Measurements from ENCODE around the gene COL27A1.

COL27A1 gene

DNA sequence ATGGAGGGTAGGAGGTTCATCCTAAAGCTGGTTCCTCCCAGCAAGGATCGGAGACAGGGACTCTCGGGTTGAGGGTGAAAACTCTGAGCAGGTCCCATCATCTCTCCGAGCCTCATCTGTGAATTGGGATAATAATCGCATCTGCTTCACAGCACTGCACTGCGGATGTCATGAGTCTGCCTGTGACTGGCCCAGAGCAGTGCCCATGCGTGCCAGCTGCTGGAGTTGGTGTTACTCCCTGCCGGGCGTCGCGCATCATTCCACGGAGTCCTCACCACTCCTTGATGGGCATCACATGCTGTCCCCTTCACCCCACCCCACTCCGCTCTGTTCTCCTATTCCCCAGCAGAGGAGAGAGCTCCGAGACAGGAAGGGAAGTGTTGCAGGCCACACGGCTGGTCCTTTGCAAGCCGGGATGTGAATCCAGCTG, 132.4 kb downstream of the COL27A1 start:
- TF ChIP-seq Cebpa-rat (IDR thresholded peaks at IDR 0.05), result no peak
- H3K4me2 ChIP-seq, result no peak overlapping the region
- H3K27ac ChIP-seq, result 0 out of 22 replicates have a peak overlapping the region, but pooled peaks of 1 of the 11 experiments have one; percentile 12
- H3K9me3 ChIP-seq (replicated peaks in 1 of 11), result no peaks in the 10 kb centered on the region; a peak in 1 of 22 replicates
- peaks cover 0 to 18% (median 0%) of the 10 kb centered on the region in 11 experiments; a peak in 3 of 22 replicates for H4K20me1 ChIP-seq
- H3K4me3 ChIP-seq, result no peak overlapping the region
- peaks cover 0 to 26% (median 11%) of the 10 kb centered on the region in 10 experiments; a peak in 15 of 20 replicates for H3K4me1 ChIP-seq
- no peak overlapping the region for H3K9ac ChIP-seq
- H3K36me3 ChIP-seq, result peaks cover 11 to 84% (median 63%) of the 10 kb centered on the region in 11 experiments
- no peaks in the 10 kb centered on the region for H3K27me3 ChIP-seq

DNA sequence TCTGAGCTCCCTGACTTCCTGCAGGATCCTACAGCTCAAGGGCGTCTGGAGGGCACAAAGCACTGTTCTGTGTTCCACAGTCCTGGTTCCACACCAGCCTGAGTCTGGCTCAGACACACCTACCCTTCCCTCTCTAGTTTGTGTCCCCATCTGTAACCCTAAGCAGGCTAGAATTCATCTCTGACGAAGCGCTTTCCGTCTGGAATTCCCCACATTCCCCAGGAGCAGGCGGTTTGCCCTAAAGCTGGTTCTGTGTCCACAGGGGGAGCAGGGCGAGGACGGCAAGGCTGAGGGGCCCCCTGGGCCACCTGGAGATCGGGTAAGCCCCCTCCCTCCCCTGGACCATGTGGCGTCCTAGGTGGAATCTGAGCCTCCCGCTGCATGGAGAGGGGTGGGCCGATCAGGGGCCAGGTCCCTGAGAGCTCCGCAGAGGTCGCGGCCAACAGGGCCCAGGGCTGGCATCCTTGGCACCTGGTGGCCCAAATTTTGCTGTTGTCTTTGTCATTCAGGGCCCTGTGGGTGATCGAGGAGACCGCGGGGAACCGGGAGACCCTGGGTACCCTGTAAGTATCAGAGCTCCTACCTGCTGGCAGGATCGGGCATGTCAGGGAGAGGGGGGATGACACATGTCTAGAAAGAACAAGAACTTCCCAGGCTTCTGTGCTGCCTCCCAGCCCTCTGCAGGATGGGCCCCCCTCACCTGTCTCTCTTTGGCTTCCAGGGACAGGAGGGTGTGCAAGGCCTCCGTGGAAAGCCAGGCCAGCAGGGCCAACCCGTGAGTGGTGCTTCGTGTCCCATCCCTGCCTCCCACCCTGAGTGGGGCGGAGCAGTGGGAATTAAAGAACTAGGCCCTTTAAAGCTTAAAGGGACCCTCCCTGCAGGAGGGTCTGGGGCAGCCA, 133.1 kb downstream of the COL27A1 start:
- Histone ChIP-seq H3K4me2 (no peak overlapping the region), H3K4me3 (no peak overlapping the region), H3K27ac (no peak overlapping the region), H4K20me1 (peaks cover 0 to 18% (median 0%) of the 10 kb centered on the region in 11 experiments; a peak in 3 of 22 replicates), H3K9me3 (replicated peaks in 1 of 11) (peaks cover 0 to 6% (median 2%) of the 10 kb centered on the region in 11 experiments; a peak in 14 of 22 replicates), H3K36me3 (peaks cover 18 to 84% (median 64%) of the 10 kb centered on the region in 11 experiments), H3K27me3 (no peaks in the 10 kb centered on the region), H3K4me1 (peaks cover 0 to 22% (median 7%) of the 10 kb centered on the region in 10 experiments; a peak in 11 of 20 replicates), H3K9ac (no peak overlapping the region)
- no peak for TF ChIP-seq Cebpa-rat (IDR thresholded peaks at IDR 0.05)

DNA sequence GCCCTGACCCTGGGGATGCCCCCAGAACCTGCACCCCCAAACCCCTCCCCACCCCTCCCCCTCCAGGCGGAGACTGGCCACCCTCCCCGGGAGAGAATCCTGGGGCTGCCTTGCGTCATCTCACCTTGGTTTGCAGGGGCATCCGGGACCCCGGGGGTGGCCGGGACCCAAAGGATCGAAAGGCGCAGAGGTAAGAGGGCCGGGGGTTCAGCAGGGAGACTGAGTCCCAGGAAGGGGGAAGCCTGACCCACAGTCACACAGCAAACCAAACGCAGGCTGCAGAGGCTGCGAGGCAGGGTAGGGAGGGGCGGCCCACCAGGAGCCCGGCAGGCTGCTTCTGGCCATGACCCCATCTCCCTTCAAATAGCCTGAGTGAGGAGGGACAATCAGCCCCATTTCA, 133.8 kb downstream of the COL27A1 start:
- Histone ChIP-seq H3K36me3 (peaks cover 24 to 84% (median 64%) of the 10 kb centered on the region in 11 experiments), H3K9ac (no peak overlapping the region; a peak in 1 of 22 replicates), H3K4me2 (no peak overlapping the region)

DNA sequence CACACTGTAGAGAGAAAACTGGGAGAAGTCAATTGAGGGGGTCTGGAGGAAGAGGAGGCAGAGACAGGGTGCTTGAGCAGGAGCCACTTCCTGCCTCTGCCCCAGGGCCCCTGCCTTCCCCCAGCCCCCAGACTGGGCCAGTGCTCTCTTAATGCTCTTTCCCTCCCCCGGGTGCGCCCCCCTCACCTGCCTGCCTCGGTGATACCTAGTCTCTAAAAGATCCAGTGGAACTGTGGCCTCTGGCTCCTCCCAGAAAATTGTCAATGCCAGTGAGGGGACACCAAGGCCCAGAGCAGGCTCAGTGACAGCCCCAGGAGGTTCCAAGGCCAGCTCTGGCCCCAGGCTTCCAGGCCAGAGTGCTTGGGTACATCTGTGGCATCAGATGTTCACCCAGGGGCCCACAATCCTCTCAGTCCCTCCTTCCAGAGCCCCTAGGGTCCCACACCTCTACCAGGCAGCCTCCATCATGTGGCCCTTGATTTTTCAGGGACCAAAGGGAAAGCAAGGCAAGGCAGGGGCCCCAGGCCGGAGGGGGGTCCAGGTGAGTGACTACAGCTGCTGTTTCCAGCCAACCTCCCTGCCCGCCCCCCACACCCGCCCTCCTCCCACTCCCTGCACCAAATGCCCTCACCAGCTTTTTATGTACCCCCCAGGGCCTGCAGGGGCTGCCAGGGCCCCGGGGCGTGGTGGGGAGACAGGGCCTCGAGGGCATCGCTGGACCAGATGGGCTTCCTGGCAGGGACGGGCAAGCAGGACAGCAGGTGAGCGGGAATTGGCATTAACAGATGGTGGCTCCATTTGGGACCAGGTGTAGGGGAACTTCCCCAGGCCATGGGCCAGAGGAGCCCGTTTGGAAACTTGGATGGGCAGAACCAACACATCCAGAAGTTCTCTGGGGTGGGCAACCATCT, 134.5 kb downstream of the COL27A1 start:
- no peak overlapping the region for H3K4me3 ChIP-seq
- no peak overlapping the region for H3K4me2 ChIP-seq
- peaks cover 31 to 84% (median 64%) of the 10 kb centered on the region in 11 experiments for H3K36me3 ChIP-seq
- H3K9me3 ChIP-seq (replicated peaks in 1 of 11), result peaks cover 13 to 20% (median 16%) of the 10 kb centered on the region in 11 experiments
- H3K27me3 ChIP-seq, result no peaks in the 10 kb centered on the region
- no peak for TF ChIP-seq Cebpa-rat (IDR thresholded peaks at IDR 0.05)
- peak overlapping the region in 2 of 11 experiments; percentile 6 to 23; a peak in 1 of 22 replicates for H3K27ac ChIP-seq
- H3K4me1 ChIP-seq, result peaks cover 0 to 16% (median 7%) of the 10 kb centered on the region in 10 experiments; a peak in 11 of 20 replicates
- H3K9ac ChIP-seq, result no peak overlapping the region; a peak in 4 of 22 replicates
- H4K20me1 ChIP-seq, result peaks cover 0 to 18% (median 0%) of the 10 kb centered on the region in 11 experiments; a peak in 3 of 22 replicates

More for the DNA sequence above, 133.8 kb downstream of the COL27A1 start:
- Histone ChIP-seq H3K27ac (no peak overlapping the region), H4K20me1 (peaks cover 0 to 18% (median 0%) of the 10 kb centered on the region in 11 experiments; a peak in 3 of 22 replicates), H3K4me1 (peaks cover 0 to 22% (median 7%) of the 10 kb centered on the region in 10 experiments; a peak in 11 of 20 replicates), H3K9me3 (replicated peaks in 1 of 11) (peaks cover 6 to 13% (median 9%) of the 10 kb centered on the region in 11 experiments), H3K27me3 (no peaks in the 10 kb centered on the region), H3K4me3 (no peak overlapping the region)
- no peak for TF ChIP-seq Cebpa-rat (IDR thresholded peaks at IDR 0.05)

DNA sequence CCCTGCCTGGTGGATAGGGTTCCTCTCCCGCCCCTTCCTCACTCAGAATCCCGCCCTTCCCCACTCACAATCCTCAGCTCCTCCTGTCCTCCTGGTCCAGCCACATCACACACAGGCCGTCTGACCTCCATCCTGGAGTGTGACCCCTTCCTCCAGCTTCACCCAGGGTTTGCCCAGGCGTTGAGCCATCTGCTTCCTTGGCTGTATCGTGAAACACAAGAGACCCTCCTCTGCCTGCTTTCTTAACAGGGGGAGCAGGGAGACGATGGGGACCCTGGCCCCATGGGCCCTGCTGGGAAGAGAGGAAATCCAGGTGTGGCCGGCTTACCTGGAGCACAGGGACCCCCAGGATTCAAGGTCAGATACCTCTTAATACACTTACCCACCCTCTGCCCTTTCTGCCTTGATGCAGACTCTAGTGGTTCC, 135.2 kb downstream of the COL27A1 start:
- H3K9ac ChIP-seq, result peak overlapping the region in 1 of 11 experiments; percentile 37; a peak in 3 of 22 replicates
- H3K27me3 ChIP-seq, result no peaks in the 10 kb centered on the region
- peaks cover 20 to 28% (median 23%) of the 10 kb centered on the region in 11 experiments for H3K9me3 ChIP-seq (replicated peaks in 1 of 11)
- H3K36me3 ChIP-seq, result peaks cover 38 to 84% (median 64%) of the 10 kb centered on the region in 11 experiments
- no peak overlapping the region for H3K4me3 ChIP-seq
- H4K20me1 ChIP-seq, result peaks cover 0 to 18% (median 0%) of the 10 kb centered on the region in 11 experiments; a peak in 3 of 22 replicates
- no peak overlapping the region for H3K4me2 ChIP-seq
- no peak for TF ChIP-seq Cebpa-rat (IDR thresholded peaks at IDR 0.05)
- H3K27ac ChIP-seq, result peak overlapping the region in 2 of 11 experiments; percentile 6 to 23; a peak in 1 of 22 replicates
- H3K4me1 ChIP-seq, result peaks cover 0 to 8% (median 4%) of the 10 kb centered on the region in 10 experiments; a peak in 11 of 20 replicates

DNA sequence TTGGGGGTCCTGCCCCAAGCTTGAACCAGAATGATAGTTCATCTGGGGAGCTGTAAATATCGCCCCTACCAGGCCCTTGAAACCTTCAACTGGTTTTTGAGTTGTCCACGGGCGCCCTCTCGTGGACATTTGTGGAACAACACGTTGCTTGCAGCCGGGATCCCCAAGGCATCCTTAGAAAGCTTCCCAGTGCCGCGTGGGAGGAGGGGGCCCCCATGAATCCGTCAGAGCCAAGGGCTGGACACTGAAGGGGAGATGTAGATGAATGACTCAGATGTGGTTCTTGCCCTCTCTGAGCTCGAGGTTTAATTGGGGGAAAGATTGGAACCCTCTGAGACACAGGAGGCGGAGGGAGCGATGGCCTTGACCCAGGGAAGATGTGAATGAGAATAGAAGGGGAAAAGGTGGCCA, 135.7 kb downstream of the COL27A1 start:
- H3K9me3 ChIP-seq (replicated peaks in 1 of 11), result peaks cover 25 to 33% (median 28%) of the 10 kb centered on the region in 11 experiments
- H3K4me2 ChIP-seq, result no peak overlapping the region
- H3K27me3 ChIP-seq, result no peaks in the 10 kb centered on the region
- H3K9ac ChIP-seq, result no peak overlapping the region; a peak in 1 of 22 replicates
- peaks cover 0 to 7% (median 1%) of the 10 kb centered on the region in 10 experiments; a peak in 8 of 20 replicates for H3K4me1 ChIP-seq
- H3K27ac ChIP-seq, result no peak overlapping the region
- no peak for TF ChIP-seq Cebpa-rat (IDR thresholded peaks at IDR 0.05)
- H3K4me3 ChIP-seq, result no peak overlapping the region
- peaks cover 0 to 18% (median 0%) of the 10 kb centered on the region in 11 experiments; a peak in 3 of 22 replicates for H4K20me1 ChIP-seq
- peaks cover 43 to 84% (median 67%) of the 10 kb centered on the region in 11 experiments for H3K36me3 ChIP-seq

DNA sequence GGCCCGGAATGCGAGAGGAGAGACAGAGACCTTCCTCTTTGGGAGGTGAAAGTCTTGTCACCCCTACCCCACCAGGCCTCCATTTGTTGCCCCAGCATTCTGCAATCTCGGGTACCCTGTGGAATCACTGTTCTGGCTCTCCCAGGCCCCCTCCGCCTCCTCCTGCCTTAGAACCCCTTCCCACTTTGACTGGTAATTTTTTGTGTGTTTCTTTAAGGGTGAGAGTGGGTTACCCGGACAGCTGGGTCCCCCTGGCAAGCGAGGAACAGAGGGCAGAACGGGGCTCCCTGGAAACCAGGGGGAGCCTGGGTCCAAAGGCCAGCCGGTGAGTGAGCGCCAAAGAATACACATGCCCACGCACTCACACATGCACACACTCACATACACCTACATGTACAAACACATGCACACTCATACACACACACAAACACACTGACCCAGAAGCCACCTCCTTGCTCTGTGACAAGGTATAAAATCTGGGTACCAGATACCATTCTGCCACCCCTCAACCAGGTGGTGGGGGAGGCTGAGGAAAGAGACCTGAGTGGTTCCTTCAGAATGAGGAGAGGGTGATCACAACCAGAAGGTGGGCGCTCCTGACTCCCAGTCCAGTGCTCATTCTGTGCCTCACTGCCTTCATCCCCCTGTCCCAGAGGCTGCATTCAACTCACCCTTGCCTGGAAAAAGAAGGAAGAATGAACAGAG, 136.7 kb downstream of the COL27A1 start:
- no peak for TF ChIP-seq Cebpa-rat (IDR thresholded peaks at IDR 0.05)
- H3K4me3 ChIP-seq, result no peak overlapping the region
- H3K27me3 ChIP-seq, result no peaks in the 10 kb centered on the region
- H3K27ac ChIP-seq, result no peak overlapping the region
- H3K4me1 ChIP-seq, result peaks cover 0 to 7% (median 0%) of the 10 kb centered on the region in 10 experiments; a peak in 1 of 20 replicates
- H3K4me2 ChIP-seq, result no peak overlapping the region
- 0 out of 22 replicates have a peak overlapping the region, but pooled peaks of 1 of the 11 experiments have one; percentile 18 for H3K9ac ChIP-seq
- peaks cover 0 to 18% (median 0%) of the 10 kb centered on the region in 11 experiments; a peak in 3 of 22 replicates for H4K20me1 ChIP-seq
- peaks cover 30 to 38% (median 34%) of the 10 kb centered on the region in 11 experiments for H3K9me3 ChIP-seq (replicated peaks in 1 of 11)
- H3K36me3 ChIP-seq, result peaks cover 53 to 84% (median 73%) of the 10 kb centered on the region in 11 experiments

Measured in BLaER1 treated with 17β-estradiol and CSF1 and Interleukin-3, amounts not matched to agents 10 nM and 100 nM (cell line).